Thyroid gland (tissue), 4 donors: Measurements from ENCODE around the gene DLX2.

ENCODE experiments used
- POLR2A ChIP-seq, 2 donors: fragments of 450-650 bp; IDR thresholded peaks; one replicate each; pipeline ENCODE4 v1.6.1; 2017; ENCODE audit warnings: antibody characterized with exemption in 2 of 2, mild to moderate bottlenecking in 2 of 2, moderate library complexity in 1 of 2
- TF ChIP-seq, protein P1 (sequence below), 6 experiments: fragments of 200-600 bp in 3 of 6; fragments of 450-650 bp in 3 of 6; sonication (generic) in 3 of 6; IDR thresholded peaks; one replicate each; pipeline ENCODE4 v1.5.1; 2016 to 2019; ENCODE audit warnings: antibody characterized with exemption in 6 of 6, mild to moderate bottlenecking in 2 of 6, inconsistent platforms in 1 of 6, moderate library complexity in 1 of 6

DNA sequence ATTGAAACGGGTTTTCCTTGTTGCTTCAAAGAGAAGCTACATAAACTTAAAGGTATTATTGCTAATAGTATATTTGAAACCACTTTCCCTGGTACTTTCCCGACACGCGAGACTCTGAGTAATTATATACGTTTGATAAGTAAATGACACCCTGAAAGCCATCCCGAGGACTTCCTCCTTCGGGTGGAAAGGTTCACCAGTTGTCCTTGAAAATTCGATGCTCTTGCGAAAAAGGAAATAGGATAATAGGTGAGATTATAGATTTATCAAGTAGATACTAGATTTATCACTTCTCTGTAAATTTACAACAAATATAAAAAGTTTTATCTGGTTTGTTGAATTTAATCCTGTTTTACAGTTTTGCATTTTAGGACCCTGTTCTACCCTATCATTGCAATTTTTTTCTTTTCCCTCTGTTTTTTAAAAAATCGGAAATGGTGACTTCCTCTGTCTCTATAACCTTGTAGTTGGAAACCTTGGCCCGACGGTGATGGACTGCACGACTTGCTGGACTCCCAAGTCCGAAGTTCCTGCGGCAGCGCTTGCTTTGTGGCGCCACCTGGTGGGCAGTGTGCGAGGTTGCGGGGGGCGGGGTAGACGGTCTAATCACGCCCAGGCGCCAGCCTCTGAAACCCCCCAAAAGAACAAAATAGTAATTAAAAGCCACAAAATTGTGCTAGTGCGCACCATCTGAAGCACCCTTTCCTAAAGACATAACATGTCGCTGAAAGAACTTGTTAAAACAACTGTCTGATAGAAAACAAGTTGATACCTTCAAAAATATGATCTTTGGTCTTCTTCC, 972 bp upstream of the DLX2 start:
- TF ChIP-seq, protein P1, sequence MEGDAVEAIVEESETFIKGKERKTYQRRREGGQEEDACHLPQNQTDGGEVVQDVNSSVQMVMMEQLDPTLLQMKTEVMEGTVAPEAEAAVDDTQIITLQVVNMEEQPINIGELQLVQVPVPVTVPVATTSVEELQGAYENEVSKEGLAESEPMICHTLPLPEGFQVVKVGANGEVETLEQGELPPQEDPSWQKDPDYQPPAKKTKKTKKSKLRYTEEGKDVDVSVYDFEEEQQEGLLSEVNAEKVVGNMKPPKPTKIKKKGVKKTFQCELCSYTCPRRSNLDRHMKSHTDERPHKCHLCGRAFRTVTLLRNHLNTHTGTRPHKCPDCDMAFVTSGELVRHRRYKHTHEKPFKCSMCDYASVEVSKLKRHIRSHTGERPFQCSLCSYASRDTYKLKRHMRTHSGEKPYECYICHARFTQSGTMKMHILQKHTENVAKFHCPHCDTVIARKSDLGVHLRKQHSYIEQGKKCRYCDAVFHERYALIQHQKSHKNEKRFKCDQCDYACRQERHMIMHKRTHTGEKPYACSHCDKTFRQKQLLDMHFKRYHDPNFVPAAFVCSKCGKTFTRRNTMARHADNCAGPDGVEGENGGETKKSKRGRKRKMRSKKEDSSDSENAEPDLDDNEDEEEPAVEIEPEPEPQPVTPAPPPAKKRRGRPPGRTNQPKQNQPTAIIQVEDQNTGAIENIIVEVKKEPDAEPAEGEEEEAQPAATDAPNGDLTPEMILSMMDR (IDR thresholded peaks at IDR 0.05), result peak; percentile 53 to 77 (median 62)
- TF ChIP-seq POLR2A (IDR thresholded peaks at IDR 0.05), result no peak
